Omental fat pad (tissue), 4 donors: ENCODE results near the gene CXCL16. TPM values are rescaled to one million over a fixed set of nuclear protein-coding genes. Genes with fewer than 3 reads are reported as not detected.
"Not testable (repeated sequence)": the region's sequence is repeated elsewhere in the genome, so short reads cannot be mapped to it uniquely, and the experiment has no call there.

Experiments
- ATAC-seq: fragments of 150-250 bp; one replicate; pipeline ENCODE4 v1.9.1; 2016; ENCODE audit warnings: mild to moderate bottlenecking, moderate library complexity; ENCODE audit not compliant: low FRiP score
- DNase-seq: peaks from one replicate; pipeline ENCODE4 v3.0.0-alpha.2; 2019; ENCODE audit warnings: low spot score
- total RNA-seq, 4 donors: library from RNA; depleted of rRNA; stranded (reverse); fragments of >200 nt; gene quantifications; one replicate each; pipeline ENCODE4 v1.1.0, GENCODE V29; 2016
- TF ChIP-seq, protein P1 (sequence below), 3 donors: fragments of 450-650 bp; IDR thresholded peaks; one replicate each; pipeline ENCODE4 v1.5.1; 2016 to 2017; ENCODE audit warnings: antibody characterized with exemption in 3 of 3, mild to moderate bottlenecking in 3 of 3, moderate library complexity in 2 of 3

The CXCL16 gene
- total RNA-seq, 4 donors from 2014 or later, result 16.6 to 92.1 (median 26.5) TPM

DNA sequence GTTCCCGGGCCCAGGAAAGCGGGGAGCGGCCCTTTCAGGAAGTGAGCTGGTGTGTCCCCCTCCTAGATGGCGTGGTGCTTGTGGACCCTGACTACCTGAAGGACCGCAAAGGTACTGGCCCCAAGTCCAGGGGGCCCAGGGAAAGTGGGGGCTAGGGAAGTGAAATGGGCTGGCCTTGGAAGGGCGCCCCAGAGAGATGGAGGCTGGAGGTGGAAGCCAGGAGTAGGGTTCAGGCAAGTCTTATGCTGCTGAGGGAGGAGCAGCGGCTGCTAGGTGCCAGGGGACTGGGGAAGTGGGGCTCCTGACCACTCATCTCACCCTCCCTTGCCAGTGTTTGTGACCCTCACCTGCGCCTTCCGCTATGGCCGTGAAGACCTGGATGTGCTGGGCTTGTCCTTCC is 23.6 kb downstream of the CXCL16 start:
- no peak for ATAC-seq
- TF ChIP-seq, protein P1, sequence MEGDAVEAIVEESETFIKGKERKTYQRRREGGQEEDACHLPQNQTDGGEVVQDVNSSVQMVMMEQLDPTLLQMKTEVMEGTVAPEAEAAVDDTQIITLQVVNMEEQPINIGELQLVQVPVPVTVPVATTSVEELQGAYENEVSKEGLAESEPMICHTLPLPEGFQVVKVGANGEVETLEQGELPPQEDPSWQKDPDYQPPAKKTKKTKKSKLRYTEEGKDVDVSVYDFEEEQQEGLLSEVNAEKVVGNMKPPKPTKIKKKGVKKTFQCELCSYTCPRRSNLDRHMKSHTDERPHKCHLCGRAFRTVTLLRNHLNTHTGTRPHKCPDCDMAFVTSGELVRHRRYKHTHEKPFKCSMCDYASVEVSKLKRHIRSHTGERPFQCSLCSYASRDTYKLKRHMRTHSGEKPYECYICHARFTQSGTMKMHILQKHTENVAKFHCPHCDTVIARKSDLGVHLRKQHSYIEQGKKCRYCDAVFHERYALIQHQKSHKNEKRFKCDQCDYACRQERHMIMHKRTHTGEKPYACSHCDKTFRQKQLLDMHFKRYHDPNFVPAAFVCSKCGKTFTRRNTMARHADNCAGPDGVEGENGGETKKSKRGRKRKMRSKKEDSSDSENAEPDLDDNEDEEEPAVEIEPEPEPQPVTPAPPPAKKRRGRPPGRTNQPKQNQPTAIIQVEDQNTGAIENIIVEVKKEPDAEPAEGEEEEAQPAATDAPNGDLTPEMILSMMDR (IDR thresholded peaks at IDR 0.05), result no peak
- no peak for DNase-seq

DNA sequence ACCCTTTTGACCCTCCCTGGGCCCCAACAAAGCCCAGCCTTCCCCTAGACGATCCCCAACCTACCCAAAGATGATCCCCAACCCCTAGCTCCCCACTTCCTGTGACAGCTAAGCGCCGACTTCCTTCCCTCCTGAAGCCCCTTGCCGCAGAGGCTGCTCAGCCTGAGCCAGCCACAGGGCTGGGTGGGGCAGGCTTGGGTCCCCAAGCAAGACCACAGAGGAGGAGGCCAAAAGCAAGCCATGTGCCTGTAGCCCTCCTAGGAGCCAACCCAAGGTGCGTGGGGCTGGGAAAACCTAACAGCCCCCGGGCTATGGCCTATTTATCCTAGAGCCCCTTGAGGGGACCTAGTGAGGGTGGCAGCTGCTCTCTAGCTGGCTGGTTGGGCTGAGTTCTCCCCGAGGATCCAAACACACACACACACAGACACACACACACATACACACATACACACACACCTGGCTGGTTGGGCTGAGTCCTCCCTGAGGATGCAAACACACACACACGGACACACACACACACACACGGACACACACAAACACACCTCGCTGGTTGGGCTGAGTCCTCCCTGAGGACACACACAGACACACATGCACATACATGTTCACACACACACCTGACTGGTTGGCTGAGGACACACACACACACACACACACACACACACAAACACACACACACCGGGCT is 24.5 kb downstream of the CXCL16 start:
- no peak for ATAC-seq
- TF ChIP-seq, protein P1 (IDR thresholded peaks at IDR 0.05), result no peak
- no peak for DNase-seq

DNA sequence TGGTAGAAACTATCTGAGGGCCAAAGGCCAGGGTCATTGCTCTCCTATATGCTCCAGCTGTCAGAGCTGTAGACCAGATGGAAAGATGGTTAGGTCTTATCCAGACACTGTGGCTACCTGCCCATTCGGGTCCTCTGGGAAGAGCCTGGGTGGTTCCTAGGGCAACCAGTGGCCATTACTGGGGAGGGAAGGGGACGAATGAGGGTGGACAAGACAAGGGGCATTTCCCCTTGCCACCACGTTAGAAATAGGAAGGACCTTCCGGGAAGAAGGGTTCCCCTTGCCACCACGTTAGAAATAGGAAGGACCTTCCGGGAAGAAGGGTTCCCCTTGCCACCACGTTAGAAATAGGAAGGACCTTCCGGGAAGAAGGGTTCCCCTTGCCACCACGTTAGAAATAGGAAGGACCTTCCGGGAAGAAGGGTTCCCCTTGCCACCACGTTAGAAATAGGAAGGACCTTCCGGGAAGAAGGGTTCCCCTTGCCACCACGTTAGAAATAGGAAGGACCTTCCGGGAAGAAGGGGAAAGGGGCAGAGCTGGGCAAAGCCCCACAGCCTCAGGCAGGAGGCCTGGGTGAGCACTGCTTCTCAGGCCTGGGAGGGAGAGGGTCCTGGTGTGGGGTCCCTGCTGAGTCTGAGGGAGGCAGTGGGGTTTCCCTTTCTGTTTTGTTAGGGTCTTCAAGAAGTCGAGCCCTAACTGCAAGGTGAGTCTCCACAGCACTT is 25.2 kb downstream of the CXCL16 start:
- not testable (repeated sequence) for DNase-seq, ATAC-seq

DNA sequence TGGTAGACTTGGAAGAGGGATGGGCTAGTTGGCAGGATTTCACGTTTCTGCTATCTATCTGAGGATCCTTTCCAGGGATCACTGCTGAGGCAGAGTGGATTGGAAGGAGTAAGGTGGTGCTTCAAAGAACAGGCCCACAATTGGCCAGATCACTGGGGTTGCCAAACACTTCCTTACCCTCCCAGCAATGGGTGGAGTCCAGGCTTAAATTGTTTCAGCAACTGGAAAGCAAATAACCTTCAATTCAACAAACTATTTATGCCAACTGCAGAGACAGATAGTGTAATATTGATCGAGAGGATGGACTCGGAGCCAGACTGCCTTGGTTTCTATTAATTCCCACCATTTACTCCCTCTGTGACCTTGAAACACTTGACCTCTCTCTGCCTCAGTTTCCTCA is 27.2 kb downstream of the CXCL16 start:
- TF ChIP-seq, protein P1 (IDR thresholded peaks at IDR 0.05), result no peak
- ATAC-seq, result no peak
- DNase-seq, result no peak

DNA sequence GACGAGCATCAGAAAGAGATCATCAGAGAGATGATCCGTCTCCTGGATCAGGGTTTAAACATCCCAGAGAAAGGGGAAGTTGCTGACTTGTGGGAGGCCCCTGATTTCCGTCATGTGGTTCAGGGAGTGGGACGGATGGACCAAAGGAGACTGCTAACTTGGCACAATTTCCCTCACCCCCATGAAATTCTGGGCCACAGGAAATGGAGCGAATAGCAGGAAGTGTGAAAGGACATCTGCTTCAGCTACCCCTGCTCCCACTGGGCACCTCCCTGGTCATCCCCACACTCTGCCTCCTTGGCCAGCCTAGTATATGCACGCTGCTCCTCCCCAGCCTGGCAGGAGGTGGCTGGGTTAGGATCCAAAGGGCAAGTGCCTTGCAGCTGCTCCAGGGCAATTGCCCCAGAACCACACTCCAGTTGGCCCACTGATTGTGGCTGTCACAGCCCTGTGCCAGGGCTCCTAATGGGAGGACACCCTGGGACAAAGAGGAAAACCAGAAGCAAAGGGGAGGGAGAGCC is 28.0 kb downstream of the CXCL16 start:
- ATAC-seq (no peak), DNase-seq (no peak)
- TF ChIP-seq, protein P1 (IDR thresholded peaks at IDR 0.05), result no peak

DNA sequence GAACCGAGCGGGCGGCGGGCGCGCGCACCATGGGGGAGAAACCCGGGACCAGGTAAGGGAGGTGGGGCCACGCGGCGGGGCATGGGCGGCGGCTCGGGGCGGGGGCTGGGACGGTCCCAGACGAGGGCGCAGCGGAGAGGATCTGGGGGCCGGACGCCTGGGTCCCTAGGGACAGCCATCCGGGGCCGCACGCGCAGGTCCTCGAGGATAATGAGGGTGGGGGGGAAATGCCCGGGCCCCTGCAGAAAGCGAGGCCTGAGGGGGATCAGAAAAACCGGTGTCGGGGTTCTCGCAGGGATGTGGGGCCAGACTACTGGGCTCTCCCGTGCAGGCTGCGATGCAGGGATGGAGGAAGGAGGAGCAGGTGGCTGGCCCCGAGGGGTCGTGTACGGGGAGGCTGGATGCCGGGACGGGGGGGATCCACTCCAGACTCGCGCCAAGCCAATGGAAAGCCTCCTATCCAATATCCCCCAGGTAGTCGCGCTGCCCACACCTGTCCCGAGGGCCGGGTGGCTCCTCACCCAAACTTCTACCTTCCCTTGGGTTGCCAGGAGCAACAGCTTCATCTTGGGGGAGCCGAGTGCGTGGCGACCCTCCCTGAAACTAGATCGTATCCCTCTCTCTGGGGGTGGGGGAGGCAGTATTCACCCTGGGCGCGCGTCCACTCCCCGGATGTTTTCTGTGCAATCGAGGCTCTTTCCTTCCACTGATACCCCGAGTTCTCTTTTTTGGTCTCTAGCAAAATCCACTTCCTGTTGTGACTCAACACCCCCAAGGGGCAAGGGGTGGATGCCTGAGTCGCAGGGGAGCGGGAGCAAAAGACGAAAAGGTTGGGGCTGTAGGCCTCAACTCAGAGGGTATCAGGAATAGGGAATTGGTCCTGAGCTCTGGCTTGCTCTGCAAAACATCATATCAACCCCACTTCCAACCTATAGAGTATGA is 28.8 kb downstream of the CXCL16 start:
- TF ChIP-seq, protein P1 (IDR thresholded peaks at IDR 0.05), result no peak
- DNase-seq, result no peak
- ATAC-seq, result peak; percentile 1
